ENCODE data around the gene GNAQ.

GNAQ gene

GRCh38 chr9:77939149-77939668 is 92.4 kb downstream of the GNAQ start:
- DNase-seq: no peak

GRCh38 chr9:77938163-77938562 is 93.4 kb downstream of the GNAQ start:
- DNase-seq: no peak

GRCh38 chr9:77935974-77936373 is 95.6 kb downstream of the GNAQ start:
- no peak for DNase-seq

GRCh38 chr9:77935211-77935610 is 96.4 kb downstream of the GNAQ start:
- no peak for DNase-seq

GRCh38 chr9:77933976-77934375 is 97.6 kb downstream of the GNAQ start:
- no peak for DNase-seq

- DNase-seq: no peak
Observed at GRCh38 chr9:77933019-77933418, 98.6 kb downstream of the GNAQ start.

GRCh38 chr9:77929942-77930341 is 101.7 kb downstream of the GNAQ start:
- no peak for DNase-seq

GRCh38 chr9:77927265-77927664 is 104.3 kb downstream of the GNAQ start:
- no peak for DNase-seq

- DNase-seq: no peak
Observed at GRCh38 chr9:77926371-77926878, 105.2 kb downstream of the GNAQ start.

- DNase-seq: no peak
Observed at GRCh38 chr9:77922591-77922990, 109.0 kb downstream of the GNAQ start.

- no peak for DNase-seq
Observed at GRCh38 chr9:77917800-77918199, 113.8 kb downstream of the GNAQ start.

- no peak for DNase-seq
Observed at GRCh38 chr9:77916820-77917219, 114.8 kb downstream of the GNAQ start.

GRCh38 chr9:77916410-77916819 is 115.2 kb downstream of the GNAQ start:
- DNase-seq: no peak

GRCh38 chr9:77915744-77916143 is 115.9 kb downstream of the GNAQ start:
- no peak for DNase-seq

- DNase-seq: no peak
Observed at GRCh38 chr9:77912895-77913693, 118.5 kb downstream of the GNAQ start.

GRCh38 chr9:77911928-77912327 is 119.7 kb downstream of the GNAQ start:
- DNase-seq: no peak

GRCh38 chr9:77910194-77910621 is 121.4 kb downstream of the GNAQ start:
- DNase-seq: no peak

- DNase-seq: no peak
Observed at GRCh38 chr9:77909306-77909705, 122.3 kb downstream of the GNAQ start.

- DNase-seq: no peak
Observed at GRCh38 chr9:77908293-77908692, 123.3 kb downstream of the GNAQ start.

- DNase-seq: no peak
Observed at GRCh38 chr9:77907585-77907984, 124.0 kb downstream of the GNAQ start.

- DNase-seq: no peak
Observed at GRCh38 chr9:77906991-77907390, 124.6 kb downstream of the GNAQ start.

GRCh38 chr9:77903666-77904285 is 127.8 kb downstream of the GNAQ start:
- no peak for DNase-seq

GRCh38 chr9:77901771-77902170 is 129.8 kb downstream of the GNAQ start:
- DNase-seq: no peak

- DNase-seq: no peak
Observed at GRCh38 chr9:77901018-77901417, 130.6 kb downstream of the GNAQ start.

Data from NCI-H1092 (cell line).